ENCODE measurements around the gene CCDC12.

- TF ChIP-seq CTCF (IDR thresholded peaks at IDR 0.05) (no peak), POLR2A (IDR thresholded peaks at IDR 0.05) (no peak)
Measured at GRCh38 chr3:47014036-47014435, 37.5 kb upstream of the CCDC12 start.

All from adrenal gland (tissue), 5 donors.